Stimulated activated CD4-positive, alpha-beta T cell treated with anti-CD3 and anti-CD28 coated beads, Interleukin-4, amount 100 ng/mL, for 4 hours (primary cell): ENCODE data around the gene LYRM9.
"Not testable (repeated sequence)": the region's sequence is repeated elsewhere in the genome, so short reads cannot be mapped to it uniquely, and the experiment has no call there.

Experiments
- DNase-seq, 2 experiments: peaks; one replicate each; pipeline ENCODE4 v3.0.0-alpha.2; 2020

Gene LYRM9

GRCh38 chr17:27837769-27838168 is 55.4 kb downstream of the LYRM9 start:
- not testable (repeated sequence) for DNase-seq

DNA sequence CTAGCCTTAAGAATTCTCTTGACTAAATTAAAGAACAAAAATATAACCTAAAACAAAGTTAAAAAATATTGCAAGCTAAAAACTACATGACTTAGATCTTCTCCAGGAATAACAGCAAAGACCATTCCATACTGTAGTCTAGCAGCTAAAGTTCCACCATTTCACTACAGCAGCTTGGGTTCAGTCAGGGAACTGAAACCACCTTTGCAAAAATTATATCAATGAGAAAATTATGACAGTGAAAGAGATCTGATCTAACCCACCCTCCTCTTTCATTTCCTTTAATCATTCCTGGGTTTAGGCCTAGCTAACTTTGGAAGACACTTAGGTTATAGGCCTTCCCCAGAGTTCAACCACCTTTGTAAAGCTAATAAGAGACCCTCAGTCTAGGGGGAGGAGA is 56.5 kb downstream of the LYRM9 start:
- DNase-seq, result no peak

DNA sequence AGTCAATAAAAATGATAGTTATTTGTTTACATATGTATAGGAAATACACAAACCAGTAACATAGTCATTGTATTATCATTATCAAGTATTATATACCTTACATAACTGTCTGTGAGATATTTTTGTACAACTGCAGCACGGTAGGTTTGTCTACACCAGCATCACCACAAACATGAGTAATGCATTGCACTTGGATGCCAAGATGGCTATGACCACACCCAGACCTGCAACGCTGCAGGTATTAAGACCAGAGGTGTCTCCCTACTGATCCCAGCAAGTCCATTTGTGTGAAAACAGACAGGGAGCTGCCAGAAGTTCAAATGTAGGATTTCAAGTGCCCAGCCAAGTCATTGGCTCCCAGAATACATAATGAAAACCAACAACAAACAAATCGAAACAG is 58.6 kb downstream of the LYRM9 start:
- DNase-seq, result no peak

DNA sequence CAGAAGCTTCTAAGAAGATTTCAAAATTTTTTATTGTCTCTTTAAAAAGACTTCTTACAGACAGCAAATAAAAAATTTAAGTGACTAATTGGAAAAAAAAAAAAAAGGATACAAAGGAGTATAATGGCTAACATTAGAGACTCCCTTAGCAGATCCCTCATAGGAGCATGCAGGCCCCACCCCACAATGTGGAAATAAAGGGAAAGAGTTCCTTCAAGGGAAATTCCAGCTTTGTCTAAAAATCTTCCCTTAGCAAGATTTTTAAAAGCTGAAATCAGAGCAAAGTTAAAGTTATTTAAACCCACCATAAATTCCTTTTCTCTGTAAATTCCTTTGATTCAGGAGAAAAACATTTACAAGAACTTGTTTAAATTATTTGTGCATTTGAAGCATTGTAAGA is 60.3 kb downstream of the LYRM9 start:
- no peak for DNase-seq

DNA sequence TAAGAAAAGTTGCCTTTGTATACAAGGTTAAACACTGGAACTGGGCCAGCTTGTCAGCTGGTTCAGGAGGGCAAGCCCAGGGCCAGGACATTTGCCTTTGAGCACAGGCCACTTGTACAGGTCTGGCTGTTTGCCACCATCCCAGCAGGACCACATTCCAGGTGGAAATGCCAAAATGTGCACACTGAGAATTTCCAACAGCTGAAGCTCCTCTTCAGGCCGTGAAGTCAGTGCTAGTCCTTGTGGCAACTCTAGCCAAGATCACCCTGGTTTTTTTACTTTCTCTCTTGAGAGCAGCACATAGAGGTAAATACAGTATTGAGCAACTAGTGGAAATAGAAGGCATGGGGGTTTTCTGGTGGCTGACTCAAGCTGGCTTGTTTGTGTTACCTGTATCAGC is 63.3 kb downstream of the LYRM9 start:
- DNase-seq, result not testable (repeated sequence)

- not testable (repeated sequence) for DNase-seq
These were observed 63.9 kb downstream of the LYRM9 start for GRCh38 chr17:27829143-27829711.
